Tibial artery (tissue), 4 donors: ENCODE measurements around the gene KLHL29.
A peak's percentile ranks its signal among the peaks of the same experiment; 100 is the strongest.

ENCODE experiments used
- DNase-seq, 2 donors: peaks; one replicate each; pipeline ENCODE4 v3.0.0-alpha.2; 2019
- H3K27ac ChIP-seq, 2 donors: fragments of 200-600 bp; sonication (generic) in 1 of 2; 1 replicate in 1 of 2; 2 replicates in 1 of 2; pipeline ENCODE4 v1.5.1; 2018 to 2019; ENCODE audit warnings: mild to moderate bottlenecking in 1 of 2
- H3K27me3 ChIP-seq, 2 donors: fragments of 200-600 bp; sonication (generic) in 1 of 2; one replicate each; pipeline versions ENCODE4 v1.5.1 to v1.6.0; 2016 to 2019
- H3K36me3 ChIP-seq, 3 donors: fragments of 200-600 bp; sonication (generic) in 2 of 3; one replicate each; pipeline ENCODE4 v1.5.1; 2016 to 2019; ENCODE audit warnings: mild to moderate bottlenecking in 2 of 3
- H3K4me1 ChIP-seq, 4 donors: fragments of 200-600 bp; sonication (generic) in 2 of 4; 1 replicate in 3 of 4; 2 replicates in 1 of 4; pipeline ENCODE4 v1.5.1; 2016 to 2019
- H3K4me3 ChIP-seq, 2 donors: fragments of 200-600 bp; sonication (generic) in 1 of 2; 1 replicate in 1 of 2; 2 replicates in 1 of 2; pipeline ENCODE4 v1.5.1; 2018 to 2019; ENCODE audit warnings: mild to moderate bottlenecking in 2 of 2
- H3K9me3 ChIP-seq, 3 donors: fragments of 200-600 bp; sonication (generic) in 1 of 3; one replicate each; pipeline ENCODE4 v1.5.1; 2016 to 2019
- CTCF ChIP-seq, 2 experiments: fragments of 200-600 bp in 1 of 2; fragments of 450-650 bp in 1 of 2; IDR thresholded peaks; one replicate each; pipeline ENCODE4 v1.5.1; 2017 to 2019; ENCODE audit warnings: antibody characterized with exemption in 2 of 2, mild to moderate bottlenecking in 1 of 2, moderate library complexity in 1 of 2
- intact Hi-C: fragments of 100-400 bp; cut with DNase I; formaldehyde crosslinking; loops from one replicate; pipeline ENCODE4 v1.15.0; 2023; ENCODE audit warnings: low total_unique reads

KLHL29 gene

GRCh38 chr2:23591111-23591510 lies 206.1 kb downstream of the KLHL29 start:
- TF ChIP-seq CTCF (IDR thresholded peaks at IDR 0.05): no peak

GRCh38 chr2:23592061-23592685 lies 207.2 kb downstream of the KLHL29 start:
- H3K27ac ChIP-seq: no peak overlapping the region
- H3K9me3 ChIP-seq: no peaks in the 10 kb centered on the region
- no peak overlapping the region for H3K4me3 ChIP-seq
- no peak for TF ChIP-seq CTCF (IDR thresholded peaks at IDR 0.05)
- H3K27me3 ChIP-seq: no peaks in the 10 kb centered on the region
- intact Hi-C loops: no loop called here
- no peaks in the 10 kb centered on the region for H3K36me3 ChIP-seq
- peaks cover 0 to 69% (median 41%) of the 10 kb centered on the region in 4 donors for H3K4me1 ChIP-seq
- DNase-seq: no peak

More at GRCh38 chr2:23591111-23591510, 206.1 kb downstream of the KLHL29 start:
- Histone ChIP-seq H3K36me3 (no peaks in the 10 kb centered on the region), H3K27ac (peak overlapping the region in 1 of 2 donors; percentile 87), H3K9me3 (no peaks in the 10 kb centered on the region), H3K27me3 (no peaks in the 10 kb centered on the region), H3K4me3 (no peak overlapping the region), H3K4me1 (peaks cover 0 to 71% (median 43%) of the 10 kb centered on the region in 4 donors)
- intact Hi-C loops: no loop called here
- peak in 1 of 2 donors; percentile 43 for DNase-seq

- DNase-seq: no peak
- no peaks in the 10 kb centered on the region for H3K9me3 ChIP-seq
- no peak for TF ChIP-seq CTCF (IDR thresholded peaks at IDR 0.05)
- H3K36me3 ChIP-seq: no peaks in the 10 kb centered on the region
- intact Hi-C loops: no loop called here
- H3K27me3 ChIP-seq: no peaks in the 10 kb centered on the region
- H3K4me1 ChIP-seq: peaks cover 0 to 60% (median 36%) of the 10 kb centered on the region in 4 donors
- no peak overlapping the region for H3K4me3 ChIP-seq
- H3K27ac ChIP-seq: no peak overlapping the region
Measured at GRCh38 chr2:23592898-23593751, 208.1 kb downstream of the KLHL29 start.

- TF ChIP-seq CTCF (IDR thresholded peaks at IDR 0.05): no peak
- peak in 1 of 2 donors; percentile 49 for DNase-seq
- no peak overlapping the region for H3K27ac ChIP-seq
- H3K4me1 ChIP-seq: peaks cover 0 to 52% (median 29%) of the 10 kb centered on the region in 4 donors
- intact Hi-C loops: no loop called here
- no peak overlapping the region for H3K4me3 ChIP-seq
- H3K36me3 ChIP-seq: no peaks in the 10 kb centered on the region
- no peaks in the 10 kb centered on the region for H3K27me3 ChIP-seq
- H3K9me3 ChIP-seq: no peaks in the 10 kb centered on the region
Measured at GRCh38 chr2:23593752-23594459, 208.9 kb downstream of the KLHL29 start.

GRCh38 chr2:23594460-23594825 lies 209.5 kb downstream of the KLHL29 start:
- H3K27ac ChIP-seq: no peak overlapping the region
- TF ChIP-seq CTCF (IDR thresholded peaks at IDR 0.05): no peak
- no peak overlapping the region for H3K4me3 ChIP-seq
- H3K9me3 ChIP-seq: no peaks in the 10 kb centered on the region
- H3K4me1 ChIP-seq: peaks cover 0 to 47% (median 24%) of the 10 kb centered on the region in 4 donors
- H3K27me3 ChIP-seq: no peaks in the 10 kb centered on the region
- DNase-seq: no peak
- intact Hi-C loops: no loop called here
- no peaks in the 10 kb centered on the region for H3K36me3 ChIP-seq
